ENCODE measurements around the gene ING1.

- TF ChIP-seq YY1 (IDR thresholded peaks at IDR 0.05; ENCODE audit: insufficient read depth, insufficient read length), result no peak
- TF ChIP-seq ZNF274 (IDR thresholded peaks at IDR 0.05; ENCODE audit: low read depth, low read length), result no peak
- no peak for TF ChIP-seq SUZ12 (IDR thresholded peaks at IDR 0.05; ENCODE audit: extremely low read depth, insufficient read depth, insufficient read length)
Measured at GRCh38 chr13:110680852-110681251, 32.6 kb upstream of the ING1 start.

All from NT2/D1 (cell line).